ENCODE results near the gene MPEG1. TPM values are rescaled to one million over a fixed set of nuclear protein-coding genes. Genes with fewer than 3 reads are reported as not detected.
A peak's percentile ranks its signal among the peaks of the same experiment; 100 is the strongest.

Gene MPEG1
- total RNA-seq, 1 experiment from 2014 or later: not detected

- ChIA-PET CTCF (no interaction called here), POLR2A (ENCODE audit: unreplicated experiment) (no interaction called here)
- H3K9ac ChIP-seq (ENCODE audit: low read length): no peak overlapping the region
- H2AFZ ChIP-seq (ENCODE audit: low read length): no peak overlapping the region
- H3K79me2 ChIP-seq (ENCODE audit: low read length): no peaks in the 10 kb centered on the region
- ATAC-seq (peak; percentile 56), DNase-seq (peak; percentile 69)
- H4K20me1 ChIP-seq (ENCODE audit: low read length): no peaks in the 10 kb centered on the region
- no peak overlapping the region for H3K27ac ChIP-seq (ENCODE audit: low read length)
- no TSS peak for BruUV-seq (replicated peaks)
- no peak overlapping the region for H3K4me2 ChIP-seq (ENCODE audit: low read length)
- H3K9me3 ChIP-seq (ENCODE audit: low read length): no peaks in the 10 kb centered on the region
- peak; percentile 88 for TF ChIP-seq CTCF (conservative IDR thresholded peaks at IDR 0.05; ENCODE audit: low read depth, low read length)
- no peak for TF ChIP-seq EZH2 (IDR thresholded peaks at IDR 0.05; ENCODE audit: low read length, unreplicated experiment)
- no peaks in the 10 kb centered on the region for H3K9me2 ChIP-seq (replicated peaks; ENCODE audit: low read length)
- H3F3A ChIP-seq (ENCODE audit: low read length, unreplicated experiment): no peaks in the 10 kb centered on the region
- 0 out of 2 replicates have a peak, but pooled peaks cover 4% of the 10 kb centered on the region for H3K4me1 ChIP-seq (ENCODE audit: insufficient read depth, low read length)
- H3K27me3 ChIP-seq (ENCODE audit: low read length): peaks cover 6% of the 10 kb centered on the region; the same call in 1 of the 2 replicates
- no peaks in the 10 kb centered on the region for H3K36me3 ChIP-seq (ENCODE audit: low read depth, low read length)
- no peak overlapping the region for H3K4me3 ChIP-seq (ENCODE audit: low read length)
- intact Hi-C loops (cut with micrococcal nuclease): loop anchor here (1.0 to 2.0 kb wide), 2 partner anchors 37 to 77 kb away; no protein-coding TSS in a partner anchor
These were observed 4.7 kb downstream of the MPEG1 start for GRCh38 chr11:59207988-59208451.

- Histone ChIP-seq H3K9me3 (ENCODE audit: low read length) (no peaks in the 10 kb centered on the region), H3K9me2 (replicated peaks; ENCODE audit: low read length) (no peaks in the 10 kb centered on the region), H3K27me3 (ENCODE audit: low read length) (no peaks in the 10 kb centered on the region), H3K79me2 (ENCODE audit: low read length) (no peaks in the 10 kb centered on the region), H3F3A (ENCODE audit: low read length, unreplicated experiment) (no peaks in the 10 kb centered on the region), H3K9ac (ENCODE audit: low read length) (no peak overlapping the region), H2AFZ (ENCODE audit: low read length) (peak overlapping the region; percentile 33; the same call in 1 of the 2 replicates), H3K36me3 (ENCODE audit: low read depth, low read length) (no peaks in the 10 kb centered on the region), H3K4me2 (ENCODE audit: low read length) (no peak overlapping the region), H4K20me1 (ENCODE audit: low read length) (no peaks in the 10 kb centered on the region), H3K4me3 (ENCODE audit: low read length) (no peak overlapping the region), H3K4me1 (ENCODE audit: insufficient read depth, low read length) (0 out of 2 replicates have a peak, but pooled peaks cover 4% of the 10 kb centered on the region), H3K27ac (ENCODE audit: low read length) (no peak overlapping the region)
- no peak for TF ChIP-seq EZH2 (IDR thresholded peaks at IDR 0.05; ENCODE audit: low read length, unreplicated experiment)
- peak; percentile 83 for TF ChIP-seq CTCF (conservative IDR thresholded peaks at IDR 0.05; ENCODE audit: low read depth, low read length)
- no peak for TF ChIP-seq EZH2phosphoT487 (IDR thresholded peaks at IDR 0.05; ENCODE audit: borderline replicate concordance, low read length)
- peak; percentile 75 for DNase-seq
- CTCF ChIA-PET: interaction anchor here (0.9 to 1.6 kb wide), 5 partner anchors 17 to 48 kb away, joined by 3 to 15 read pairs (median 4); partner anchors contain the start of gene DTX4
- POLR2A ChIA-PET (ENCODE audit: unreplicated experiment): no interaction called here
- intact Hi-C loops (cut with micrococcal nuclease): no loop called here
- no TSS peak for BruUV-seq (replicated peaks)
- peak; percentile 83 for ATAC-seq
These were observed 6.1 kb downstream of the MPEG1 start for GRCh38 chr11:59206635-59207034.

DNA sequence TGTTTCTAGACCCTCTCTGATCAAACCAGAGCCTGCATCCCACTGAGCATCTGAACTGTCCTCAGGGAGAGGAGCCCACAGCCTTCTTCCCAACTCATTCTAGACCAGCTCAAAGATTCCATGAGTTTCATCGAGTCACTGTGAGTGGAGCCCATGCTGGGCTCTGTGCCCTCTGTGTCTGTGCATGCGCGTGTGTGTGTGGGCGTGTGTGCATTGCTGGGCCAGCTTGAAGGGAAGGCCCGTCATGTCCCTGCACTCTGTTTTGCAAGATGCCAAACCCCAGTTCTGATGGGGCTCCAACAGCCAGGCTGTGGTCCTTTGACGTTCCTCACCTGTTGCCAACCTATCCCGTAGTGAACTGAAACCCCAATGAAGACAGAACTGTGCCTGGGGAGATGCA lies 7.1 kb downstream of the MPEG1 start:
- H3K27me3 ChIP-seq (ENCODE audit: low read length): no peaks in the 10 kb centered on the region
- no peak for ATAC-seq
- no peak overlapping the region for H3K27ac ChIP-seq (ENCODE audit: low read length)
- no peaks in the 10 kb centered on the region for H3K79me2 ChIP-seq (ENCODE audit: low read length)
- TF ChIP-seq CTCF (conservative IDR thresholded peaks at IDR 0.05; ENCODE audit: low read depth, low read length) (no peak), EZH2phosphoT487 (IDR thresholded peaks at IDR 0.05; ENCODE audit: borderline replicate concordance, low read length) (no peak), EZH2 (IDR thresholded peaks at IDR 0.05; ENCODE audit: low read length, unreplicated experiment) (no peak)
- no peaks in the 10 kb centered on the region for H4K20me1 ChIP-seq (ENCODE audit: low read length)
- intact Hi-C loops (cut with micrococcal nuclease): no loop called here
- H2AFZ ChIP-seq (ENCODE audit: low read length): no peak overlapping the region
- H3K9me2 ChIP-seq (replicated peaks; ENCODE audit: low read length): no peaks in the 10 kb centered on the region
- no peaks in the 10 kb centered on the region for H3K9me3 ChIP-seq (ENCODE audit: low read length)
- ChIA-PET CTCF (interaction anchor here (1.6 kb wide), 1 partner anchor 34 kb away, joined by 15 read pairs; the partner anchor contains the start of gene DTX4), POLR2A (ENCODE audit: unreplicated experiment) (no interaction called here)
- DNase-seq: no peak
- no TSS peak for BruUV-seq (replicated peaks)
- no peak overlapping the region for H3K4me3 ChIP-seq (ENCODE audit: low read length)
- 0 out of 2 replicates have a peak, but pooled peaks cover 4% of the 10 kb centered on the region for H3K4me1 ChIP-seq (ENCODE audit: insufficient read depth, low read length)
- no peaks in the 10 kb centered on the region for H3F3A ChIP-seq (ENCODE audit: low read length, unreplicated experiment)
- H3K4me2 ChIP-seq (ENCODE audit: low read length): no peak overlapping the region
- no peak overlapping the region for H3K9ac ChIP-seq (ENCODE audit: low read length)
- no peaks in the 10 kb centered on the region for H3K36me3 ChIP-seq (ENCODE audit: low read depth, low read length)

Data from PC-3 (cell line).